HG03175 (cell line): ENCODE measurements around the gene FBXO3.

Source experiments
- ATAC-seq: cut with Tn5 transposase; IDR thresholded peaks from one replicate; pipeline ENCODE4 v1.9.1; 2021; ENCODE audit warnings: mild to moderate bottlenecking, moderate library complexity; ENCODE audit not compliant: unreplicated experiment

Gene FBXO3

GRCh38 chr11:33703234-33703633, 71.1 kb downstream of the FBXO3 start:
- ATAC-seq: no peak

- ATAC-seq: no peak
These were observed 72.8 kb downstream of the FBXO3 start for GRCh38 chr11:33701302-33702230.

GRCh38 chr11:33700502-33701271, 73.6 kb downstream of the FBXO3 start, which contains the start of gene C11orf91:
Gene C11orf91, minus strand, starts transcription at chr11:33700826. Its CDS starts 86 bp downstream, at chr11:33700740.
- ATAC-seq: peak; percentile 88

GRCh38 chr11:33700063-33700501, 74.2 kb downstream of the FBXO3 start:
- no peak for ATAC-seq

GRCh38 chr11:33699515-33700062, 74.7 kb downstream of the FBXO3 start:
- no peak for ATAC-seq

- no peak for ATAC-seq
These were observed 75.4 kb downstream of the FBXO3 start for GRCh38 chr11:33698921-33699320.

GRCh38 chr11:33697997-33698396, 76.3 kb downstream of the FBXO3 start:
- no peak for ATAC-seq

GRCh38 chr11:33696931-33697638, 77.2 kb downstream of the FBXO3 start:
- no peak for ATAC-seq

GRCh38 chr11:33696411-33696810, 77.9 kb downstream of the FBXO3 start:
- no peak for ATAC-seq

GRCh38 chr11:33695051-33695566, 79.2 kb downstream of the FBXO3 start:
- ATAC-seq: no peak

- ATAC-seq: no peak
These were observed 79.8 kb downstream of the FBXO3 start for GRCh38 chr11:33694346-33695050.

GRCh38 chr11:33692541-33692940, 81.8 kb downstream of the FBXO3 start:
- ATAC-seq: no peak

GRCh38 chr11:33692013-33692504, 82.3 kb downstream of the FBXO3 start:
- ATAC-seq: no peak

GRCh38 chr11:33691066-33691864, 83.1 kb downstream of the FBXO3 start:
- no peak for ATAC-seq
